HL-60 (cell line): ENCODE data around the gene TTYH3.

Source experiments
- CTCF ChIP-seq: IDR thresholded peaks from one replicate; pipeline ENCODE4 v1.5.1; 2011; ENCODE audit warnings: low read length, control low read depth, inconsistent platforms; ENCODE audit not compliant: insufficient read depth
- POLR2AphosphoS5 ChIP-seq: IDR thresholded peaks from 2 replicates; pipeline ENCODE4 v1.6.1; 2012; ENCODE audit warnings: low read depth
- REST ChIP-seq: IDR thresholded peaks from 2 replicates; pipeline ENCODE4 v1.6.1; 2012; ENCODE audit warnings: low read depth; ENCODE audit not compliant: insufficient replicate concordance

GRCh38 chr7:2659556-2660358 is 28.0 kb downstream of the TTYH3 start:
- no peak for TF ChIP-seq CTCF
- no peak for TF ChIP-seq POLR2AphosphoS5
- TF ChIP-seq REST, result no peak
